Amniotic epithelial cell (primary cell): Measurements from ENCODE around the gene MIEF1.
"Not testable (repeated sequence)": the region's sequence is repeated elsewhere in the genome, so short reads cannot be mapped to it uniquely, and the experiment has no call there.

Source experiments
- DNase-seq: peaks from one replicate; pipeline ENCODE4 v3.0.0-alpha.2; 2010; ENCODE audit warnings: low read depth

MIEF1 gene

GRCh38 chr22:39489094-39490068 lies 12.7 kb upstream of the MIEF1 start:
- no peak for DNase-seq

GRCh38 chr22:39490135-39490798 lies 11.8 kb upstream of the MIEF1 start:
- peak; percentile 67 for DNase-seq

- DNase-seq: no peak
These were observed 11.0 kb upstream of the MIEF1 start for GRCh38 chr22:39490966-39491680.

- no peak for DNase-seq
These were observed 10.4 kb upstream of the MIEF1 start for GRCh38 chr22:39491696-39492095.

- DNase-seq: no peak
These were observed 9.9 kb upstream of the MIEF1 start for GRCh38 chr22:39492186-39492585.

- DNase-seq: peak; percentile 42
These were observed 8.3 kb upstream of the MIEF1 start for GRCh38 chr22:39493759-39494158.

- no peak for DNase-seq
These were observed 7.5 kb upstream of the MIEF1 start for GRCh38 chr22:39494471-39495120.

GRCh38 chr22:39496131-39496838 lies 5.8 kb upstream of the MIEF1 start:
- DNase-seq: peak; percentile 67

GRCh38 chr22:39497429-39497828 lies 4.7 kb upstream of the MIEF1 start:
- DNase-seq: no peak

GRCh38 chr22:39498368-39498767 lies 3.7 kb upstream of the MIEF1 start:
- no peak for DNase-seq

- no peak for DNase-seq
These were observed 3.3 kb upstream of the MIEF1 start for GRCh38 chr22:39498802-39499201.

- no peak for DNase-seq
These were observed 2.0 kb upstream of the MIEF1 start for GRCh38 chr22:39500101-39500500.

- peak; percentile 21 for DNase-seq
These were observed 414 bp upstream of the MIEF1 start for GRCh38 chr22:39501644-39502108.

GRCh38 chr22:39502789-39503409 lies 809 bp downstream of the MIEF1 start:
- DNase-seq: no peak

- DNase-seq: no peak
These were observed 1.5 kb downstream of the MIEF1 start for GRCh38 chr22:39503630-39504029.

GRCh38 chr22:39504071-39504470 lies 2.0 kb downstream of the MIEF1 start:
- DNase-seq: no peak

- not testable (repeated sequence) for DNase-seq
These were observed 4.9 kb downstream of the MIEF1 start for GRCh38 chr22:39507021-39507420.

GRCh38 chr22:39508393-39508792 lies 6.3 kb downstream of the MIEF1 start:
- no peak for DNase-seq

GRCh38 chr22:39510529-39511149 lies 8.5 kb downstream of the MIEF1 start:
- no peak for DNase-seq

- DNase-seq: no peak
These were observed 9.1 kb downstream of the MIEF1 start for GRCh38 chr22:39511226-39511625.
